ENCODE measurements around the gene ROBO2. TPM values are rescaled to one million over a fixed set of nuclear protein-coding genes. Genes with fewer than 3 reads are reported as not detected.

The ROBO2 gene
- total RNA-seq, 2 donors from 2014 or later = 0.74 to 0.88 TPM

DNA sequence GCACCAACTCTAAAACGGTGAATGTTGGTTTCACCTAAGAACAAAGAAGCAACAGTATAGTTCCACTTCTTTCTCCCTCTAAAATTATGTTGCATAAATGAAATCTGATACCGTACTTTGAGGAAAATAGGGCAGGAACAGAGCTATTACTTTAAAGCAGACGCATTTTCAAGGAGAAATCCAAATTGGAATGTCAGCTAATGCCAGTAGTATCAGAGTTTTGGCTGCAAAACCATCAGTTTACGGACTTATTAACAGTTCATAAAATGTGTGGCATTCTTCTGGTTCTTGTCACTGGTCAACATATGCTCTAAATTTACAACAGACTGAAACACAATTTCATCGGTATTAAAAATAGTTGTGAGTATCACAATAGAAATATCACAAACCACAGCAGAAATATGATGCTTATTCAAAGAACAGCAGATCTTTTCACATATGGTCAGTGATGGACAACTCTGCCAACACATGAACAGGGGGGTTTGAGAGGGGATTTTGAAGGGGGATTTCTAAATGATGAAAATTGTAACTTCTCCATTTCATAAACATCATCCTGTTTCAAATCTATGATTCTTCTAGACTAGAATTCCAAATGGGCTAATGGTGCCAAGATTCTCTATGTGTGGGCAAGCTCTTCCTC, 38.7 kb upstream of the ROBO2 start:
- Histone ChIP-seq H3K9ac (ENCODE audit: low read depth in 2 of 2, low read length in 2 of 2) (no peak overlapping the region), H3K27me3 (no peaks in the 10 kb centered on the region), H3K9me3 (no peaks in the 10 kb centered on the region), H3K36me3 (no peaks in the 10 kb centered on the region), H3K4me1 (no peaks in the 10 kb centered on the region), H3K4me3 (no peak overlapping the region), H3K27ac (no peak overlapping the region)
- TF ChIP-seq, protein P1, sequence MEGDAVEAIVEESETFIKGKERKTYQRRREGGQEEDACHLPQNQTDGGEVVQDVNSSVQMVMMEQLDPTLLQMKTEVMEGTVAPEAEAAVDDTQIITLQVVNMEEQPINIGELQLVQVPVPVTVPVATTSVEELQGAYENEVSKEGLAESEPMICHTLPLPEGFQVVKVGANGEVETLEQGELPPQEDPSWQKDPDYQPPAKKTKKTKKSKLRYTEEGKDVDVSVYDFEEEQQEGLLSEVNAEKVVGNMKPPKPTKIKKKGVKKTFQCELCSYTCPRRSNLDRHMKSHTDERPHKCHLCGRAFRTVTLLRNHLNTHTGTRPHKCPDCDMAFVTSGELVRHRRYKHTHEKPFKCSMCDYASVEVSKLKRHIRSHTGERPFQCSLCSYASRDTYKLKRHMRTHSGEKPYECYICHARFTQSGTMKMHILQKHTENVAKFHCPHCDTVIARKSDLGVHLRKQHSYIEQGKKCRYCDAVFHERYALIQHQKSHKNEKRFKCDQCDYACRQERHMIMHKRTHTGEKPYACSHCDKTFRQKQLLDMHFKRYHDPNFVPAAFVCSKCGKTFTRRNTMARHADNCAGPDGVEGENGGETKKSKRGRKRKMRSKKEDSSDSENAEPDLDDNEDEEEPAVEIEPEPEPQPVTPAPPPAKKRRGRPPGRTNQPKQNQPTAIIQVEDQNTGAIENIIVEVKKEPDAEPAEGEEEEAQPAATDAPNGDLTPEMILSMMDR (IDR thresholded peaks at IDR 0.05) = no peak
- DNase-seq = no peak
- intact Hi-C loops (cut with DNase I) = no loop called here

DNA sequence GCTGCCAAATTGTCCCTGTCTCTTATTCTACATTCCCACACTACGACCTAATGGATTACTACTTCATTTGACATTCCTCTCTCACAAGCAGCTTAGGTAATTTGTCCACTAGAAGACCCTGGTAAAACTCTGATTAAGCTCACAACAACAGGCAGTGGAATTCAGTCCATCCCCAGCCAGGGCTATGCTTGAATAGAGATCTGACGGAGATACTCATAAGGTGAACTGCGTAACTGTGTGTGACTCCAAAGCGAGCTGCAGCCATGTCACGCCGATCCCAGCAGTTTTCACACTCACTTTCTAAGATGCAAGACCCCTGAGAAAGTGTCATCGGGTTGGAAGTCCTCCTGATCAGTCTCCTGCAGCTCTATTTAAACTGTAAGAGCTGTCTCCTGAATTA, 25.7 kb upstream of the ROBO2 start:
- H3K27me3 ChIP-seq = no peaks in the 10 kb centered on the region
- no peak overlapping the region for H3K9ac ChIP-seq (ENCODE audit: low read depth in 2 of 2, low read length in 2 of 2)
- no peak for DNase-seq
- H3K27ac ChIP-seq = no peak overlapping the region
- no peaks in the 10 kb centered on the region for H3K36me3 ChIP-seq
- H3K4me3 ChIP-seq = no peak overlapping the region
- no peaks in the 10 kb centered on the region for H3K9me3 ChIP-seq
- intact Hi-C loops (cut with DNase I) = no loop called here
- TF ChIP-seq, protein P1 (IDR thresholded peaks at IDR 0.05) = no peak
- no peaks in the 10 kb centered on the region for H3K4me1 ChIP-seq

DNA sequence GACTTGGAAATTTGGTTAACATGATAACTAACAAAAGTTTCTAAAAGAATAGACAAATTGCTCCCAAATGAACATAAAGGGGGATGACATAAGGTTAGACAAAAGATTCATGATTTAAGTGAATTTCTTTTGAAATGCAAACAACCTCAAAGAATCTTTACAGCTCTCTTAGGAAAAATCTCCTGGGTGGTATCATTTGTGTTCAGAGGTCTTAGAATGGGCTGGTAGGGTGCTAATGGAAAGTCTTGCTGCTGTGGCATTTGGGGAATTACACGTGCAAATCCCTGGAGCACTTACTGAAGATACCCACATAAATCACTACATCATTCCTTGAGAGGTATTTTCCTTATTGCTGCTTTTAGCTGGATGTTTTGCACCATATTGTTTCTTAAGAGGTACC, 14.4 kb upstream of the ROBO2 start:
- Histone ChIP-seq H3K27ac (no peak overlapping the region), H3K4me3 (no peak overlapping the region), H3K36me3 (no peaks in the 10 kb centered on the region), H3K9ac (ENCODE audit: low read depth in 2 of 2, low read length in 2 of 2) (no peak overlapping the region), H3K9me3 (no peaks in the 10 kb centered on the region), H3K27me3 (no peaks in the 10 kb centered on the region), H3K4me1 (no peaks in the 10 kb centered on the region)
- intact Hi-C loops (cut with DNase I) = no loop called here
- TF ChIP-seq, protein P1 (IDR thresholded peaks at IDR 0.05) = no peak
- no peak for DNase-seq

DNA sequence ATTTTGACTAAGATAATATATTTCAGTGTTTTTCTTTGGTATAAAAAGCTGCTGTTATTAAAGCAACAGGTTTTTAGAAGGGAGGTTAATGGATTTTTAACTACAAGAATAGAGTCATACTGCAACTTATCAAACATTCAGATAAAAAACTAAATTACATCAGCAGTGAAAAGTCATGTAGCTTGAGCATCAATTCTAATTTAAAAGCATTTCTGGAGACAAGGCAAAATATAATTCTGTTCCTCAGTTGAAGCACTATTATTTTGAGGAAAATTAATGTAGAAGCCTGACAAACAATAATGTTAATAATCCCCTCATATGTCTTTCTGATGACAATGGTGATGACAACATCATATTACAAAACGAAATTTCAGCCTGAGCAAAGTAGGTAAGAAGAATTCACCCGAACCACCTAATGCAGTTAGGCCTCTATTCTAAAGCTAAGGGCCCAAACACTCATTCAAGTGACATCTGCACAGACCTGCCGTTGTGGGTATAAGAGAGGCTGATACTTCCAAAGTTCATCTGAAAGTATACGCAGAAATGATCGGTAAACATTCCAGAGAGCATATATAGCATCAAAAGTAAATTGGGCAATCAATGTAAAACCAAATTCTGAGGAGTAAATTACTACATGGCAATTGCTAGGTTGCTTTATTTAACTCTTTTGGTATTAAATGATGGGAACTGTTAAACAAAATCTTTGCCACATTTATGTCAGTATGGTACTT, 12.8 kb upstream of the ROBO2 start:
- no peak overlapping the region for H3K9ac ChIP-seq (ENCODE audit: low read depth in 2 of 2, low read length in 2 of 2)

DNA sequence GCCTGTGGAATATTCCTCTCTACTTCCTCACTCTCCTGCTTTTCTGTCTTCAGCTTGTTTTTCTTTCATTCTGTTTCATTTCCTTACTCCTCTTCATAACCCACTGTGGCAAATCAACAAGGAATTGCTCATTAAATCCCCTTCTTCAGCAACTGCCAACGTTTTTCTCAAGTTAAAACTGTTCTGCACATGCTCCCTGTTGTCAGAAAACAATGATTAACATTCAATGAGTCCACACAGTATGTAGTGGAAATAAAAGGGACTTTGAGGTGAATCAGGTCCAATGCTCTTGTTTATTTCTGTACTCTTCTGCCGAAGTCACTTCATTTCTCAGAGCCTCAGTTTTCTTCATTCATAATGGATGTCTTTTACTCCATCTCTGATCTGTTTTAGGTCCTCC, 11.9 kb upstream of the ROBO2 start:
- DNase-seq = no peak
- Histone ChIP-seq H3K4me1 (no peaks in the 10 kb centered on the region), H3K9ac (ENCODE audit: low read depth in 2 of 2, low read length in 2 of 2) (no peak overlapping the region), H3K27ac (no peak overlapping the region), H3K27me3 (no peaks in the 10 kb centered on the region), H3K4me3 (no peak overlapping the region), H3K9me3 (no peaks in the 10 kb centered on the region), H3K36me3 (no peaks in the 10 kb centered on the region)
- intact Hi-C loops (cut with DNase I) = no loop called here
- TF ChIP-seq, protein P1 (IDR thresholded peaks at IDR 0.05) = no peak

More for the DNA sequence above, 12.8 kb upstream of the ROBO2 start:
- Histone ChIP-seq H3K27me3 (no peaks in the 10 kb centered on the region), H3K4me3 (no peak overlapping the region), H3K36me3 (no peaks in the 10 kb centered on the region), H3K4me1 (no peaks in the 10 kb centered on the region), H3K27ac (no peak overlapping the region), H3K9me3 (no peaks in the 10 kb centered on the region)
- intact Hi-C loops (cut with DNase I) = no loop called here
- TF ChIP-seq, protein P1 (IDR thresholded peaks at IDR 0.05) = no peak
- DNase-seq = no peak
